ENCODE data around the gene FGF5. TPM values are rescaled to one million over a fixed set of nuclear protein-coding genes. Genes with fewer than 3 reads are reported as not detected.

Gene FGF5
- total RNA-seq, 1 experiment from 2014 or later: not detected

DNA sequence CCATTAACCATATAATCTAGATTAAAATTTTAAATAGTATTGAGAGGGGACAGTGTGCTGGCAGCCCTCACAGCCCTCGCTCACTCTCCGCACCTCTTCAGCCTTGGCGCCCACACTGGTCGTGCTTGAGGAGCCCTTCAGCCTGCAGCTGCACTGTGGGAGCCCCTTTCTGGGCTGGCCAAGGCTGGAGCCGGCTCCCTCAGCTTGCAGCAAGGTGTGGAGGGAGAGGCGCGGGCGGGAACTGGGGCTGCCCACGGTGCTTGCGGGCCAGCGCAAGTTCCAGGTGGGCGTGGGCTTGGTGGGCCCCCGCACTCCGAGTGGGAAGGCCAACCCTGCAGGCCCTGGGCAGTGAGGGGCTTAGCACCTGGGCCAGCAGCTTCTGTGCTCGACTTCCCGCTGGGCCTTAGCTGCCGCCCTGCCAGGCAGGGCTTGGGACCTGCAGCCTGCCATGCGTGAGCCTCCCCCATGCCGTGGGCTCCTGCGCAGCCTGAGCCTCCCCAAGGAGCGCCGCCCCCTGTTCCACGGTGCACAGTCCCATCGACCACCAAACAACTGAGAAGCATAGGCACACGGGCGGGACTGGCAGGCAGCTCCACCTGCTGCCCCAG lies 36.3 kb downstream of the FGF5 start:
- H3K4me2 ChIP-seq (ENCODE audit: insufficient read depth, insufficient read length, low read length): no peak overlapping the region
- no CpG with 5 or more reads among the region's 26 CpGs for WGBS (ENCODE audit: extremely low coverage, insufficient read length, low lambda C conversion rate)

More for the DNA sequence above, 36.3 kb downstream of the FGF5 start:
- Histone ChIP-seq H2BK5ac (ENCODE audit: insufficient read length, low read length) (no peak overlapping the region), H3K14ac (ENCODE audit: insufficient read depth, low read length) (no peak overlapping the region), H2AFZ (ENCODE audit: low read length) (no peak overlapping the region), H3K4me1 (ENCODE audit: insufficient read depth, low read length) (no peaks in the 10 kb centered on the region), H3K23me2 (ENCODE audit: insufficient read length, low read depth, low read length, poor library complexity, severe bottlenecking) (no peaks in the 10 kb centered on the region), H3K79me2 (ENCODE audit: insufficient read depth, low read length) (no peaks in the 10 kb centered on the region), H4K91ac (ENCODE audit: insufficient read length, low read depth, low read length) (no peak overlapping the region), H3K27ac (ENCODE audit: insufficient read length, low read depth, low read length) (no peak overlapping the region), H4K8ac (replicated peaks; ENCODE audit: insufficient read length, low read depth, low read length) (no peak overlapping the region), H3K4ac (ENCODE audit: low read depth, low read length) (no peak overlapping the region), H2BK20ac (ENCODE audit: low read depth, low read length, poor library complexity, severe bottlenecking) (no peak overlapping the region), H3K18ac (ENCODE audit: insufficient read length, low read depth, low read length) (no peak overlapping the region), H3K79me1 (ENCODE audit: insufficient read depth, low read depth, low read length, poor library complexity, severe bottlenecking) (no peaks in the 10 kb centered on the region), H3K27me3 (ENCODE audit: insufficient read depth, low read length) (no peaks in the 10 kb centered on the region), H3K9ac (ENCODE audit: extremely low read depth, insufficient read length, low read length) (no peak overlapping the region), H2BK12ac (ENCODE audit: insufficient read length, low read depth, low read length) (no peak overlapping the region), H4K5ac (ENCODE audit: insufficient read length, low read depth, low read length) (no peak overlapping the region), H3K9me3 (ENCODE audit: control insufficient read depth, low read depth, low read length) (no peaks in the 10 kb centered on the region), H2AK5ac (ENCODE audit: insufficient read length, low read length) (no peak overlapping the region), H2BK15ac (ENCODE audit: low read depth, low read length) (no peak overlapping the region), H3K23ac (ENCODE audit: insufficient read length, low read depth, low read length) (no peak overlapping the region), H3K56ac (ENCODE audit: insufficient read length, low read depth, low read length) (no peak overlapping the region), H2BK120ac (ENCODE audit: low read depth, low read length, poor library complexity, severe bottlenecking) (no peak overlapping the region), H4K20me1 (ENCODE audit: control insufficient read depth, insufficient read depth, insufficient read length) (no peaks in the 10 kb centered on the region), H3T11ph (ENCODE audit: low read length) (no peak overlapping the region)
- no peak for DNase-seq
- H3K36me3 Mint-ChIP-seq (ENCODE audit: insufficient read depth in 1 of 3, low read depth in 3 of 3): peaks cover 0 to 12% (median 0%) of the 10 kb centered on the region in 3 experiments; a peak in 1 of 7 replicates
- H3K27ac Mint-ChIP-seq: no peak overlapping the region
- H3K4me1 Mint-ChIP-seq: peaks cover 13 to 16% of the 10 kb centered on the region in 2 experiments
- TF ChIP-seq, protein P1, sequence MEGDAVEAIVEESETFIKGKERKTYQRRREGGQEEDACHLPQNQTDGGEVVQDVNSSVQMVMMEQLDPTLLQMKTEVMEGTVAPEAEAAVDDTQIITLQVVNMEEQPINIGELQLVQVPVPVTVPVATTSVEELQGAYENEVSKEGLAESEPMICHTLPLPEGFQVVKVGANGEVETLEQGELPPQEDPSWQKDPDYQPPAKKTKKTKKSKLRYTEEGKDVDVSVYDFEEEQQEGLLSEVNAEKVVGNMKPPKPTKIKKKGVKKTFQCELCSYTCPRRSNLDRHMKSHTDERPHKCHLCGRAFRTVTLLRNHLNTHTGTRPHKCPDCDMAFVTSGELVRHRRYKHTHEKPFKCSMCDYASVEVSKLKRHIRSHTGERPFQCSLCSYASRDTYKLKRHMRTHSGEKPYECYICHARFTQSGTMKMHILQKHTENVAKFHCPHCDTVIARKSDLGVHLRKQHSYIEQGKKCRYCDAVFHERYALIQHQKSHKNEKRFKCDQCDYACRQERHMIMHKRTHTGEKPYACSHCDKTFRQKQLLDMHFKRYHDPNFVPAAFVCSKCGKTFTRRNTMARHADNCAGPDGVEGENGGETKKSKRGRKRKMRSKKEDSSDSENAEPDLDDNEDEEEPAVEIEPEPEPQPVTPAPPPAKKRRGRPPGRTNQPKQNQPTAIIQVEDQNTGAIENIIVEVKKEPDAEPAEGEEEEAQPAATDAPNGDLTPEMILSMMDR (conservative IDR thresholded peaks at IDR 0.05): no peak
- peaks cover 1% of the 10 kb centered on the region; the same call in 1 of the 2 replicates for H3K27me3 Mint-ChIP-seq (ENCODE audit: low read depth)
- peaks cover 5 to 6% of the 10 kb centered on the region in 2 experiments; a peak in 2 of 5 replicates for H3K9me3 Mint-ChIP-seq
- no peak overlapping the region for H3K4me3 Mint-ChIP-seq
